Activated gamma-delta T cell (primary cell): ENCODE data around the gene KLK4.
"Not testable (repeated sequence)": the region's sequence is repeated elsewhere in the genome, so short reads cannot be mapped to it uniquely, and the experiment has no call there.

Experiments
- DNase-seq: peaks from one replicate; lab custom pipeline; 2025; lab: John Stamatoyannopoulos, UW

KLK4 gene

GRCh38 chr19:50912727-50913716 lies 1.8 kb upstream of the KLK4 start:
- no peak for DNase-seq

GRCh38 chr19:50912102-50912599 lies 956 bp upstream of the KLK4 start:
- DNase-seq, result no peak

GRCh38 chr19:50910722-50911121 lies 473 bp downstream of the KLK4 start:
- no peak for DNase-seq

GRCh38 chr19:50909240-50910070 lies 1.7 kb downstream of the KLK4 start:
- DNase-seq, result no peak

- no peak for DNase-seq
Observed at GRCh38 chr19:50908336-50908735, 2.9 kb downstream of the KLK4 start.

- no peak for DNase-seq
Observed at GRCh38 chr19:50906217-50906616, 5.0 kb downstream of the KLK4 start.

GRCh38 chr19:50902640-50903039 lies 8.6 kb downstream of the KLK4 start:
- no peak for DNase-seq

- no peak for DNase-seq
Observed at GRCh38 chr19:50899569-50899968, 11.6 kb downstream of the KLK4 start.

- no peak for DNase-seq
Observed at GRCh38 chr19:50898018-50898417, 13.2 kb downstream of the KLK4 start.

GRCh38 chr19:50897612-50898011 lies 13.6 kb downstream of the KLK4 start:
- no peak for DNase-seq

- DNase-seq, result no peak
Observed at GRCh38 chr19:50897191-50897607, 14.0 kb downstream of the KLK4 start.

- DNase-seq, result no peak
Observed at GRCh38 chr19:50896591-50897190, 14.5 kb downstream of the KLK4 start.

- not testable (repeated sequence) for DNase-seq
Observed at GRCh38 chr19:50896089-50896590, 15.1 kb downstream of the KLK4 start.

- no peak for DNase-seq
Observed at GRCh38 chr19:50894478-50895356, 16.5 kb downstream of the KLK4 start.

- DNase-seq, result no peak
Observed at GRCh38 chr19:50893047-50893736, 18.0 kb downstream of the KLK4 start.

GRCh38 chr19:50891253-50891625 lies 20.0 kb downstream of the KLK4 start:
- no peak for DNase-seq

GRCh38 chr19:50890422-50891252 lies 20.6 kb downstream of the KLK4 start:
- no peak for DNase-seq

GRCh38 chr19:50889638-50890037 lies 21.6 kb downstream of the KLK4 start:
- DNase-seq, result no peak

GRCh38 chr19:50882188-50882587 lies 29.0 kb downstream of the KLK4 start:
- DNase-seq, result no peak
